Testis (tissue), 2 donors: ENCODE results near the gene METTL4.

Experiments
- CTCF ChIP-seq, 3 experiments: fragments of 450-650 bp in 2 of 3; fragments of 200-600 bp in 1 of 3; sonication (generic) in 1 of 3; IDR thresholded peaks; one replicate each; pipeline ENCODE4 v1.5.1; 2016 to 2019; ENCODE audit warnings: antibody characterized with exemption in 3 of 3, mild to moderate bottlenecking in 2 of 3, moderate library complexity in 1 of 3
- POLR2A ChIP-seq: fragments of 450-650 bp; IDR thresholded peaks from one replicate; pipeline ENCODE4 v1.6.1; 2017; ENCODE audit warnings: antibody characterized with exemption, mild to moderate bottlenecking, moderate library complexity

- TF ChIP-seq CTCF (IDR thresholded peaks at IDR 0.05) (no peak), POLR2A (no peak)
Observed at GRCh38 chr18:2564373-2564772, 6.9 kb downstream of the METTL4 start.
